SK-N-SH (cell line): Measurements from ENCODE around the gene RNF121.

Experiments
- CTCF ChIP-seq: fragments of 200-600 bp; sonication (generic); IDR thresholded peaks from 2 replicates; pipeline ENCODE4 v1.6.1; 2017; ENCODE audit warnings: antibody characterized with exemption, mild to moderate bottlenecking, moderate library complexity
- MEF2A ChIP-seq: IDR thresholded peaks from 2 replicates; pipeline ENCODE4 v1.4.0; 2012; ENCODE audit warnings: low read depth, borderline replicate concordance
- MXI1 ChIP-seq: IDR thresholded peaks from 2 replicates; pipeline ENCODE4 v1.6.1; 2012; ENCODE audit warnings: mild to moderate bottlenecking, low read depth, low read length, improper control_type of control experiment
- NRF1 ChIP-seq: IDR thresholded peaks from 2 replicates; pipeline ENCODE4 v1.6.1; 2012; ENCODE audit warnings: low read depth, mild to moderate bottlenecking, low read length
- PBX3 ChIP-seq: IDR thresholded peaks from 2 replicates; pipeline ENCODE4; 2012
- POLR2AphosphoS5 ChIP-seq: IDR thresholded peaks from 2 replicates; pipeline ENCODE4 v1.6.1; 2012; ENCODE audit warnings: low read depth, low read length
- RAD21 ChIP-seq: IDR thresholded peaks from 2 replicates; pipeline ENCODE4 v1.6.1; 2012; ENCODE audit warnings: mild to moderate bottlenecking, low read length
- REST ChIP-seq: IDR thresholded peaks from 2 replicates; pipeline ENCODE4 v1.6.1; 2012; ENCODE audit warnings: mild to moderate bottlenecking, low read depth, low read length, moderate library complexity
- RFX5 ChIP-seq: IDR thresholded peaks from 2 replicates; pipeline ENCODE4 v1.6.1; 2012; ENCODE audit warnings: mild to moderate bottlenecking, improper control_type of control experiment, low read length
- TAF1 ChIP-seq: IDR thresholded peaks from 2 replicates; pipeline ENCODE4 v1.6.1; 2012; ENCODE audit warnings: low read depth, mild to moderate bottlenecking, low read length, moderate library complexity, borderline replicate concordance
- TCF12 ChIP-seq: IDR thresholded peaks from 2 replicates; pipeline ENCODE4 v1.4.0; 2012
- TEAD4 ChIP-seq: IDR thresholded peaks from 2 replicates; pipeline ENCODE4 v1.4.0; 2012; ENCODE audit warnings: mild to moderate bottlenecking, borderline replicate concordance; ENCODE audit not compliant: insufficient read depth
- USF1 ChIP-seq: IDR thresholded peaks from 2 replicates; pipeline ENCODE4 v1.4.0; 2012; ENCODE audit warnings: low read depth, borderline replicate concordance
- USF2 ChIP-seq: fragments of 150-350 bp; IDR thresholded peaks from 2 replicates; pipeline ENCODE4 v1.6.1; 2017; ENCODE audit warnings: antibody characterized with exemption, low read length, low read depth, borderline replicate concordance

GRCh38 chr11:72007587-72007986 lies 78.7 kb downstream of the RNF121 start:
- TF ChIP-seq RFX5 (no peak), CTCF (no peak), TCF12 (no peak), TAF1 (no peak), USF1 (no peak), NRF1 (no peak), RAD21 (no peak), MXI1 (no peak), REST (no peak), MEF2A (no peak), TEAD4 (no peak), PBX3 (no peak), USF2 (no peak), POLR2AphosphoS5 (no peak; the same call in 1 of the 2 replicates)
